SJSA1 (cell line): Measurements from ENCODE around the gene LMCD1. TPM values are rescaled to one million over a fixed set of nuclear protein-coding genes. Genes with fewer than 3 reads are reported as not detected.

Experiments used
- DNase-seq, 2 experiments: peaks; one replicate each; pipeline ENCODE4 v3.0.0-alpha.2; 2015 to 2020; ENCODE audit warnings: low spot score in 2 of 2, low read depth in 1 of 2
- H3K27ac ChIP-seq: fragments of 250-450 bp; sonication (Bioruptor Pico); 2 replicates; pipeline ENCODE4 v1.5.1; 2020; ENCODE audit warnings: mild to moderate bottlenecking, moderate library complexity
- H3K27me3 ChIP-seq: fragments of 250-450 bp; sonication (Bioruptor Pico); replicated peaks from 2 replicates; pipeline ENCODE4 v1.5.1; 2020; ENCODE audit warnings: mild to moderate bottlenecking, moderate library complexity
- H3K36me3 ChIP-seq: fragments of 250-450 bp; sonication (Bioruptor Pico); 2 replicates; pipeline ENCODE4 v1.5.1; 2020; ENCODE audit warnings: mild to moderate bottlenecking
- H3K4me1 ChIP-seq: fragments of 250-450 bp; sonication (Bioruptor Pico); replicated peaks from 2 replicates; pipeline ENCODE4 v1.6.1; 2021; ENCODE audit warnings: mild to moderate bottlenecking
- H3K4me3 ChIP-seq: fragments of 250-450 bp; sonication (Bioruptor Pico); 2 replicates; pipeline ENCODE4 v1.5.1; 2020; ENCODE audit warnings: mild to moderate bottlenecking
- H3K9me3 ChIP-seq: fragments of 250-450 bp; sonication (Bioruptor Pico); replicated peaks from 2 replicates; pipeline ENCODE4 v1.5.1; 2020; ENCODE audit warnings: mild to moderate bottlenecking
- total RNA-seq: library from RNA; depleted of rRNA; stranded (reverse); fragments of >200 nt; shearing (Covaris generic); gene quantifications from 2 replicates; pipeline ENCODE4 v1.2.3, GENCODE V29; 2014

Gene LMCD1
- total RNA-seq, 1 experiment from 2014 or later = 15.6 TPM

DNA sequence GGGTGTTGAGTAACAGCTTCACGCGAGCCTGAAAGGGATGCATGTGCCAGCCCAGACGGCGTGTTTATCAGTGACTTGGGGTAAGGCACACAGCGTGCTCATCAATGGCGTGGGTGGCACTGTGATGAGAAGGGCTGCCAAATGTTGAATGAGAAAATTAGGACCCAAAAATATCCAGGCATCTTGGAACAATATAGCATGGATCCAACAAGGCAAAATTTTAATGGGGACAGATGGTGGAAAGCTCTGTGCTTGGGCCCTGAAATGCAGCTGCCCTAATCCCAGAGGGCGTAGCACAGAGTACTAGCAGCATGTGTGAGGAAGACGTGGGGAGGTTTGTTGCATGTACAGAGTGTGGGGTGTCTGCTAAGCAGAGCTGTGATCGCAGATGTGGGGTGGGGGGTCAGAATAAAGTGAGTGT, 94.1 kb downstream of the LMCD1 start:
- Histone ChIP-seq H3K27me3 (no peaks in the 10 kb centered on the region), H3K4me1 (no peaks in the 10 kb centered on the region), H3K27ac (no peak overlapping the region), H3K36me3 (no peaks in the 10 kb centered on the region), H3K4me3 (no peak overlapping the region), H3K9me3 (no peaks in the 10 kb centered on the region)
- no peak for DNase-seq

DNA sequence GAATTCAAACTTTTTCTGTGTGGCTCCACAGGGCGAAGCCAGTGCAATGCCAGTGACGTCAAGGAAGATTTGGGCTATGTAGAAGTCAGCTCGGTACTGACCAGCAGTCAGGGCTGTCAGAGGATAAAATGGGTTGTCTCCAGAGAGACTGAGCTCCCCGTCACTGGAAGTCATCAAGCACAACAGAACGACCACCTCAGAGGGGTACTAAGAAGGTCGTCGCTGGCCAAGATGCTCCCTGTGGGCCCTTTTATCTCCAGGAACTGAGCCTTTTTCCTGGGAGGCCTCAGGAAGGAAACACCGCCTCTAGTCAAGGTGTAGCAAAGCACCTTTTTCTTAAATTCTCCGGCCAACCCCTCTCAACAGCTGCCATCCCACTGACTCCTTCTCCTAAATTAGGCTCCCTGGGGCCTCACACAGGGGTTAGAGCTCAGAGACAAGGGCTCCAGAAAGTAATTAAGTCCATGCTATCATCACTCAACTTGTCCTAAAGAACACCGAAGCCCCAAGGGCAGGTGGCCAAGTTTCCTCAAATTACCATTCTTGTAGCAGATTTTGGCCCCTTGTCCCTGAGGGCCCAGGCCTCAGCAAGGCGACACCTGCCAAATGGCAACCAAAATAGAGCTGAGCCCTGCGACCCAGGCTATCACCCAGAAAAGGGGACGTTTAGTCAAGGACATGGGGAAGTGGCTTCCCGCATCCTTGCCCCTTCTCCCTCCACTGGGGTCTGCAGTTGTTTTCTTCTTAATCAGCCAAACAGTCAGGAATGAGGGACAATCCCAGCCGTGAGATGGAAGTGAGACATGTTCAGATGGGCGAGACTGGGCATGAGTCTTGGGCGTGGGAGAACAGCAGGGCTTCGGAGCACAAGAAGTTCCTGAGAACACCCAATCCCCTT, 94.9 kb downstream of the LMCD1 start:
- Histone ChIP-seq H3K9me3 (no peaks in the 10 kb centered on the region), H3K4me1 (no peaks in the 10 kb centered on the region), H3K27me3 (no peaks in the 10 kb centered on the region), H3K27ac (no peak overlapping the region), H3K36me3 (no peaks in the 10 kb centered on the region), H3K4me3 (no peak overlapping the region)
- no peak for DNase-seq

DNA sequence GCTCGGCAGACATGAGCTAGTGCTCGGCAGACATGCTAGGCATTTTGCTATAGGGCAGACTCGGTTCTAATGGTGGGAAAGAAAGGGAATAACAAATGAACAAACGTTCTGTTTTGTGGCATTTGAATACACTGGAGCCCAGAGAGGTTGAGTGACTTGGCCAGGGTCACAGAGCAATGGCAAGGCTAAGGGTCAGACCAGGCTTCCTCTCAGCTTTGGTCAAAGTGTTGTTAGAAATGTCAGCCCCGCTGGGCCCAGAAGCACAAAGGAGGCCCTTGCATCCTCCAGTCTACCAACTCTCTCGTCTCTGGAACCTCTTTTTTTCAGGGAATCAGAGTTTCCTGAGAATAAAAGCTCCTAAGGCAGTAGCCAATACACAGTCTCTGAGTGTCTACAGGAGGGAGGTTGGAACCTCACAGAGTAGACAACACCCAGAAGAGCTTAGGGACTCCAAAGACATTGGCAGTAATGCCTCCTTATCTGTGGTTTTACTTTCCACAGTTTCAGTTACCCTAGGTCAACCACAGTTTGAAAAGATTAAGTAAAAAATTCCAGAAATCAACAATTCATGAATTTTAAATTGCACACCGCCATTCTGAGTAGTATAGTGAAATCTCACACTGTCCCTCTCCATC, 95.7 kb downstream of the LMCD1 start:
- Histone ChIP-seq H3K27ac (no peak overlapping the region), H3K4me3 (no peak overlapping the region), H3K27me3 (no peaks in the 10 kb centered on the region), H3K4me1 (no peaks in the 10 kb centered on the region), H3K36me3 (no peaks in the 10 kb centered on the region), H3K9me3 (no peaks in the 10 kb centered on the region)
- DNase-seq = no peak

DNA sequence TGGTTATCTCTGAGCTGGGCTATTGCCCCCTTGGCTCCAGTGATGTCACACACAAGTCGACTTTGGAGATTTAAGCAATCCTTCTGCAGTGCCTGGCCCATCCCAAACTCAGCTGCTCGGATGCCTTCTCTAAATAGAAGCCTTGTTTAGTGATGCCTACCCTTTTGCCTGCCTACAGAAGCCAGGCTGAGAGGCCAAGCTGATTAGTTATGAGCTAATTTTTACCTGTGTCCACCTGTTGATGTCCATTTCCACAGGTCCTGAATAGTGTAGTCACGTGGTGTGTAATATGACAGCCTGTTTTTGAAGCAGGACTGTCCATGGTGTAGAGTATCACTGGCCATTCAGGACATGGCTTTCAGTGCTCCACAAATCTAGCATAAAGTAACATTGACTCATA, 97.5 kb downstream of the LMCD1 start:
- Histone ChIP-seq H3K4me3 (no peak overlapping the region), H3K4me1 (no peaks in the 10 kb centered on the region), H3K36me3 (no peaks in the 10 kb centered on the region), H3K9me3 (no peaks in the 10 kb centered on the region), H3K27me3 (no peaks in the 10 kb centered on the region), H3K27ac (no peak overlapping the region)
- DNase-seq = no peak

DNA sequence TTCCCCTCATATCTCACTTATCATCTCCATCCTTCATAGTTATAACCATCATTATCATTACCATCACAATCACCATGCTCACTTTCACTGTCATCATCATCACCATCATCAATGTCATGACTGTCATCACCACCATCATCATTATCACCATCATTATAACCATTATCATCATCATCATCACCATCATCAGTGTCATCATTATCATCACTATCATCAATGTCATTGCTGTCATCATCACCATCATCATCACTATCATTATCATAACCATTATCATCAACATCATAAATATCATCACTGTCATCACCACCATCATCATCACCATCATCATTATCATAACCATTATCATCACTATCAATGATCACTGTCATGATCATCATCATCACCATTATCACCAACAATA, 98.8 kb downstream of the LMCD1 start:
- H3K9me3 ChIP-seq = no peaks in the 10 kb centered on the region
- no peaks in the 10 kb centered on the region for H3K4me1 ChIP-seq
- no peaks in the 10 kb centered on the region for H3K27me3 ChIP-seq
- no peak overlapping the region for H3K27ac ChIP-seq
- no peak for DNase-seq
- no peak overlapping the region for H3K4me3 ChIP-seq
- H3K36me3 ChIP-seq = no peaks in the 10 kb centered on the region

DNA sequence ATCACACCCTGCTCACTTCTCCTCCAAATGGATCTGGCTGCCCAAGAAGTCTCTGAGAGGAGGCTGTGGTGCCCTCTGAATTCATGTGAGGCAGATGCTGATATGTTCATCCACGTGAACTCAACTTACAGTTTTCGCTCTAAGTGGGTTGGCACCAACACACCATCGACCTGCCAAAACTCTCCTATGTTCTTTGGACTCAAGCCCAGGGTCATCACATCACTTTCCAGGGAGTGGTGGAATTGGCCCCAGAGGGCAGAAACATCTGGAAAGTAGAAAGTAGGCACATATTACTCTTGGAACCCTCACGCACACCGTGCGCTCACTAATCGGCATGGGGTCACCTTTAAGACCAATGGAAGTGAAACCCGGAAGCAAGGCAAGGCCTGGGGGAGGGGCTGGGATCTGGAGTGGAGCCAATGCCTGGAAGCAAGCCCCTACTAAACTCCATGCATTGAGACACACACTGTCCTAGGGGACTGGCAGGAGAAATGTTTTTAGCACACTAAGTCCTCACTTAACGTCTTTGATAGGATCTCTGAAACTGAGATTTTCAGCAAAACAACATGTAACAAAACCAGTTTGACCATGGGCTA, 101.6 kb downstream of the LMCD1 start:
- Histone ChIP-seq H3K27ac (no peak overlapping the region), H3K36me3 (no peaks in the 10 kb centered on the region), H3K27me3 (no peaks in the 10 kb centered on the region), H3K4me3 (no peak overlapping the region), H3K9me3 (no peaks in the 10 kb centered on the region), H3K4me1 (no peaks in the 10 kb centered on the region)
- no peak for DNase-seq

DNA sequence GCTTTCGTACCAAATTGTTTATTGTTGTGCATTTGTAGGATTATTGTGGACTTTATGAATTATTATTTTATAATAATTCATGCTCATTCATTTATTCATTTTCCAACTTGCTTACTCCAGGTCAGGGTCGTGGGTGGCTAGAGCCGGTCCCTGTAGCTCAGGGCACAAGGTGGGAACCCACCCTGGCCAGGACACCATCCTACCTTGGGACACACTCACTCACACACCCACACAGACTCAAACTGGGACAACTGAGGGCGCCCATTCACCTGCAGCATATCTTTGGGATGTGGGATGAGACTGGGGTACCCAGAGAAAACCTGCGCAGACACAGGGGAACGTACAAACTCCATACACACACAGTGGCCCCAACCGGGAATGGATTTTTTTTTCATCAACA, 102.4 kb downstream of the LMCD1 start:
- no peak overlapping the region for H3K27ac ChIP-seq
- H3K4me1 ChIP-seq = no peaks in the 10 kb centered on the region
- no peak overlapping the region for H3K4me3 ChIP-seq
- no peaks in the 10 kb centered on the region for H3K27me3 ChIP-seq
- H3K36me3 ChIP-seq = no peaks in the 10 kb centered on the region
- H3K9me3 ChIP-seq = no peaks in the 10 kb centered on the region
- no peak for DNase-seq

DNA sequence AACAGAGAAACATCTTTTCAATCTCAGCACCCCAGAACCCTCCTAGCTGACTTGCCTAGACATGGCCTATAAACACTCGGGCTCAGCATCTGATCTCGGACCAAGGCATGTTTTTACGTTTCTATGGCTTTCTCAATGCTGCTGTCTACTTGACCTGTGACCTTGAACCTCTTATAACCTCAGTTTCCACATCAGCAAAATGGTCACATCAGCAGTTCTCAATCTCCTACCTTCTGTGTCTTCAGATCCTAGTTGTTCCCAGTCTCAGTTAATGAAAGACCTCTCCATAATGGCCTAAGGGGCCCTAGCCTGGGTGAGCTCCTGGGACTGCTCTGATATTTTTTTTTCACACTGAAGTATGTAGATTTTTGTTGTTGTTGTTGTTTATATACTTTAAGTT, 103.4 kb downstream of the LMCD1 start:
- Histone ChIP-seq H3K36me3 (no peaks in the 10 kb centered on the region), H3K27ac (no peak overlapping the region), H3K4me1 (no peaks in the 10 kb centered on the region), H3K4me3 (no peak overlapping the region), H3K27me3 (no peaks in the 10 kb centered on the region), H3K9me3 (no peaks in the 10 kb centered on the region)
- no peak for DNase-seq

DNA sequence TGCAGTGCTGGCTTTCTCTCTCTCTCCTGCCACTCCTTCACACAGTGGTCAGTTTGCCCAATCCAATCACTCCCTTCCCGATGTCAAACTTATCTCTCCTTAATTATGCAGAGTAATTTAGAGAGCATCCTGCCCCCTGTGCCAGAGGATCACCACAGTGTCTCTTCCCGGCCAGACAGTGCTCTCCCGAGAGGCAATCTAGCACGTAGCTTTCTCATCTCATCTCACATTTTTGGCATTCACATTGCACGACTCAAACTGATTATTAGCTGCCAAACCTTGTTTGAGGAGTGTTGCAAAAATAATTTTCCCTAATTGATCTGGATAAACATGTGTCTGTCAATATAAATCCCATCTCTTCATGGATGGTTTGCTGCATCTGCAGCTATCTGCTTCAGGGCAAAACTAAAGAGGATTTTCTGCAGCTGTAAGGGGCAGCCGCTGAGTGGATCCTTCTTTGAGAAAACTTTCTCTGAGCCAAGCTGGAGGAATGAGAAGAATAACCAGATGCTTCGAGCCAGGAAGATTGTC, 105.1 kb downstream of the LMCD1 start:
- Histone ChIP-seq H3K4me1 (no peaks in the 10 kb centered on the region), H3K27ac (no peak overlapping the region), H3K4me3 (no peak overlapping the region), H3K9me3 (no peaks in the 10 kb centered on the region), H3K27me3 (no peaks in the 10 kb centered on the region), H3K36me3 (no peaks in the 10 kb centered on the region)
- DNase-seq = no peak

DNA sequence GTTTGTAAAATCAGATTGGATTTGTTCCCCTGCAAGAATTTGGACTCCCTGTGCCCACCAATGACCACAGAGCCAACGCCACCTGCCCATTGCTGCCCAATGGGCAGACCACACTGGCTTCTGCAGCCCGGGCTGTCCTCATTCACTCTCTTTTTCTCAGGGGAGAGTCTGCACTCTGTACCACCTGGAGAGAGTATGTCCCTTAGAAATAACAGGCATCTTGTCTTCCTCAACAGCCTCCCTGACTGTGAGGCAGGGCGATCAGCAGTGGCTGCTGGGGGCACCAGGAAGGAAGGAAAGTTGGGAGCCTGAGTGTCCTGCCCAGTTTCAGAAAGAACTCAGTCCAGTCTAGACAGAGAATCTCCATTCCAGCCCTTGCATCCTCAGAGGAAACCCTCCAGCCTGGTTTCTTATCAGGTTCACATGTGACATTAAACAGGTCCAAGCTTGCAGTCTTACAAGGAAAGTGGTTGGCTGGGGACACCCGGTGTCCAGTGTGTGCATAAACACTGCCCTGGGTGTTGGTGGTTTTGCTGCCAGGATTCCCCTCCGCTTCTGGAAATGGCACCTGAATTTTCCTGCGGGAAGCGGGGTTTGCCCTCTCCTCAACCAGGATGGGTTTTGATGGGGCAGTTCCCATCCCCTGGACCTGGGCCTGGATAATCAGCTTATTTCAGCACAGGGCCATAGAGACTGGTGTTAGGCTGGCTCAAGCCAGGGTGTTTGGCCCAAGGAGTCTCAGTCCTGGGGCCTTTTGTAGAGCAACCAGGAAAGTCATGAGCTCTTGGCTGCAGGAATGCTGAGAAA, 105.8 kb downstream of the LMCD1 start:
- no peaks in the 10 kb centered on the region for H3K4me1 ChIP-seq
- no peaks in the 10 kb centered on the region for H3K9me3 ChIP-seq
- no peak for DNase-seq
- H3K27ac ChIP-seq = no peak overlapping the region
- H3K4me3 ChIP-seq = no peak overlapping the region
- no peaks in the 10 kb centered on the region for H3K36me3 ChIP-seq
- H3K27me3 ChIP-seq = no peaks in the 10 kb centered on the region

DNA sequence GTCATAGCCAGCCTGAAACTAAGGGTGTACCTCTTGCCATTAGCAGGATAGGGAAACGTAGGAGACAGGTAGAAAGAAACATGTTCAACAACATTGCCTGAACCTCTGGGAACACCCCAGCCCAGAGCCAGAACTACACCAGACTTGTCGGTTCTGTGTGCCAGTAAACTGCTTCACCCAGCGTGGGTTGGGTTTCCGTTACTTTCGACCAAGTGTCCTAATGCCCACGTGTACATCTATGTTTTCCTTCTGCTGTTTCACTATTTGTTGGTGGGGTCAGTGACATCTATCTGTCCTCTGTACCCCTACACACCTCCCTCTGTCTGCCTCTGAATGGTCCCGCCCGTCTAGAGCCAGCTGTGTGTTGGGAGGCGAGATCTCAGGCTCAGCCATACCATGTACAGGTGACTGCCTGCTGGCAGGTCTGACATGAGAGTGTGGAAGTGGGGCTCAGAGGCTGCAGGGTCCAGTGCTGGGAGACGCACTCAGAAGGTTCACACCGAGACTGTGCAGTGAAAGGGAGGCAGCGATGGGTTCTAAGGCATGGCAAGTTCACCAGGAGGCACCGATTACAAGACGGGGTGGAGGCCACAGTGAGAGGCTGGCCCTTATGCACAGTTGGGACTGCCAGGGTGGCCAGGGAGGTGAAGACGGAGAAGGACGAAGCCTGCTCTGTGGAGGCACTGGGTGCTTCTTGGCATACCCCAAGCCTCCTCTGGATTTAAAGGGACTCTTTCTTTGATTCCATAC, 106.6 kb downstream of the LMCD1 start:
- no peak overlapping the region for H3K27ac ChIP-seq
- no peaks in the 10 kb centered on the region for H3K27me3 ChIP-seq
- DNase-seq = no peak
- no peak overlapping the region for H3K4me3 ChIP-seq
- H3K9me3 ChIP-seq = no peaks in the 10 kb centered on the region
- no peaks in the 10 kb centered on the region for H3K36me3 ChIP-seq
- H3K4me1 ChIP-seq = no peaks in the 10 kb centered on the region

DNA sequence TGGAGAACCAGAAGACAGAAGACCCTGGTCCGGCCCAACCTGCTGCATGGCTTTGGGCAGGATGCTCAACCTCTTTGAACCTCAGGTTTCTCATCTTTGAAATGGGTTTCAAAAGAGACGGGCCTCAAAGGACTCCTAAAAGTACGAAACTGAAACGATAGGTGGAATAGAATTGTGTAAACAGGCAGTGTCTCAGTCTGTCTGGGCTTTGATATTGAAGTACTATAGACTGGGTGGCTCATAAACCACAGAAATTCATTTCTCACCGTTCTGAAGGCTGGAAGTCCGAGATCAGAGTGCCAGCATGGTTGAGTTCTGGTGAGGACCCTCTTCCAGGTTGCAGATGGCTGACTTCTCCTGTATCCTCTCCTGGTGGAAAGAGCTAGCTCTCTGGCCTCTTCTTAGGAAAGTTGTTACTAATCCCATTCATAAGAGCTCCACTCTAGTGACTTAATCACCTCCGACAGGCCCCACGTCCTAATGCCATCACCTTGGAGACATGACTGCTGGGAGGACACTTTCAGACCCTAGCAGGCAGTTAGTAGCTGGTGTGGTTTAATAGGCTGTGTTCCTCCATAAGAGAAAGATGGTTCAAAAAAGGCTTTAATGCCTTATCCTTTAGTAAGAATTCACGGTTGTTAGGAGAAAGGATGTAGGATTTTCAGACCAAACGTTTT, 107.3 kb downstream of the LMCD1 start:
- Histone ChIP-seq H3K27ac (no peak overlapping the region), H3K4me3 (no peak overlapping the region), H3K27me3 (no peaks in the 10 kb centered on the region), H3K36me3 (no peaks in the 10 kb centered on the region), H3K4me1 (no peaks in the 10 kb centered on the region), H3K9me3 (no peaks in the 10 kb centered on the region)
- peak in 1 of 2 experiments; percentile 9 for DNase-seq
